Measurements from ENCODE around the gene MCM3AP.
"Not testable (repeated sequence)": the region's sequence is repeated elsewhere in the genome, so short reads cannot be mapped to it uniquely, and the experiment has no call there.

MCM3AP gene

GRCh38 chr21:46268371-46268770, 17.0 kb downstream of the MCM3AP start:
- DNase-seq = no peak

DNA sequence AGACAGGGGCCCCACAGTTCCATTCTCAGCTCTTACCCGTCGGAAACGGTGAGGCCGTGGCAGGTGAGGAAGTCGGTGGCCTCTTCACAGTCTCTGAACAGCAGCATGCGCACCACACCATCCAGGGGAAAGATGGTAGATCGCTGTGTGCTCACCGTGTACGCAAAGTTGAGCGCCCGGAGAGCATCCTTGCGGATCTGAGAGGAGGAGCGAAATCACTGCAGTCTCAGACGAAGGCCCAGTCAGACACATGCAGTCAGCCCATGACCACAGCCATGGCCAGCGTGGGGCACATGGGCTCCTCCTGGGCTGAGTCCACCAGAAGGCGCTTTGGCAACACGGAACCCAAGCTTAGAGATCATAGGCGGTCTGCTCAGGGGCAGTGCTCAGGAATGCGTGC, 18.5 kb downstream of the MCM3AP start:
- no peak for DNase-seq

DNA sequence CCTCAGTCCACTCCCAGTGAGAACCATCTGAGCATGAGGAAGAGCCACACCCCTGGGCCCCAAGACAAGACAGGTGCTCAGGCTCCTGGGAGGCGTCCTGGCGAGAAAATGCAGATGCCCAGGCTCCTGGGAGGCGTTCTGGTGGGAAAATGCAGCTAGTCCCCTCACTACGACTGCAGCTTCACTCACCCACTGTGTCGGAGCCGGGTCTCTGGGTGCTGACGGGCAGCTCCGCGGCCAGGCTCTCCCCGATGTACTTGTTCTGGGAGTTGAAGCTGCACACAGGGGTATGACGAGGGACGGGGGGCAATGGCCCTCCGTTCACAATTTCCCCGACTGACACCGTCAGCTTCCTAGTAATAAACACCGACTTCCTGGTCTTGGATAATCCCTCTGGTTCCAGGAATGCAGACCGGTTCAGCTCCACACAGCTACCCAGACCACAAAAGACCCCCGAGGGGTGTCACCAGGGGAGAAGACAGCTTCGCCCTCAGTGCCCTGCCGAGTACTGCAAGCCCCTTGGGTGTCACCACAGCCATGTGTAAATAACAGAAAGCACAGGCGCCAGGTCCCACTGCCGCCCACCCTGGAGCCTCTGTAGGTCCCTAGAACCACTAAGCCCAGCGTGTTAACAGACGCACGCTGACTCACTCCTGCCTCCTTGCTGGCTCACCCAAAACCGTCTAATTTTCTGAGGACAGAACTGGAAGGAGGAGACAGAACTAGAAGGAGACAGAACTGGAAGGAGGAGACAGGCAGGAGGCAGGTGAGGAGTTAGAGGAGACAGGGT, 19.5 kb downstream of the MCM3AP start:
- DNase-seq = no peak

DNA sequence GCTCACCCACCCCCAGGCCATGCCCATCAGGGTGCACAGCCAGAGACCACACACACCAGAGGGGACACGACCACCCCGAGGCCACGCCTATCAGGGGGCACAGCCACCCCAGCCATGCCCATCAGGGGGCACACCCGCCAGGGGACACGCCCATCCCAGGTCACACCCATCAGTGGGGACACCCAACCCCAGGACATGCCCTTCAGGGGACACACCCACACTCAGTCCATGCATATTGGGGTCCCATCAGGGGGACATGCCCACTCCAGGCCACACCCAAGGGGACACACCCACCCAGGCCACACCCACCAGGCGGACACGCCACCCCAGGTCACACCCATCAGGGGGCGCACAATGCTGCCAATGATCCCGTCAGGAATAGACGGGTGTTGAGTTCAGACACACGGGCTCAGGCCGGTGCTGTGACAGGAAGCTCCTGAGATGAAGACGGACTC, 20.7 kb downstream of the MCM3AP start:
- no peak for DNase-seq

DNA sequence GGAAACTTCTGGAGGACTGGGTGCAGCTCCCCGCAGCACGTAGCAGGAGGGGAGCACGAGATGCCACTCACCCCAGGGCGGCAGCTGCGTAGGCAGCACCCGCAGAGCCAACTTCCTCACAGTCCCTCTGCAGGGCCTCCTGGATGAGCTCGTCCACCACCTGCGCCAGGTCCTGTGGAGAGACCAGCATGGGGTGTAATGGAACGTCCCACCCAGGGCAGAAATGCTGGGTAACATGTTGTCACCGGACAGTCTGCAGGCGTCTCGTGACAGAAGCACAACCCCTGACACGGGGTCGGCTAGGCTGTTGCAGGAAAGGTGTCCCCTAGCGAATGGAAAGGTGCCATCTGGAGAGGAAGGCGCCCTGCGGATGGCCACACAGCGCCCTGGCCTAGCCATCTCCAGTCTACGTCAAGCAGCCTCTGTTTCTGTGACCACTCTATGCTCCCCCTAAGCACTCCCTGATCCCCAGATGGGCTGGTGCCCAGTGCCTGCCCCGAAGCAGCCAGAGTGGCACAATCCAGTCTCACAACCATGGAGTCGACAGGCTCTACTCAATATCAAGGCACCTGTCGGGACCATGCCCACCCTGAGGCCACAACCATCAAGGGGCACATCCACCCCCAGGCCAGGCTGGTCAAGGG, 21.2 kb downstream of the MCM3AP start:
- DNase-seq = no peak

GRCh38 chr21:46256501-46256994, 28.9 kb downstream of the MCM3AP start:
- DNase-seq = no peak

- no peak for DNase-seq
Observed at GRCh38 chr21:46255758-46256337, 29.6 kb downstream of the MCM3AP start.

DNA sequence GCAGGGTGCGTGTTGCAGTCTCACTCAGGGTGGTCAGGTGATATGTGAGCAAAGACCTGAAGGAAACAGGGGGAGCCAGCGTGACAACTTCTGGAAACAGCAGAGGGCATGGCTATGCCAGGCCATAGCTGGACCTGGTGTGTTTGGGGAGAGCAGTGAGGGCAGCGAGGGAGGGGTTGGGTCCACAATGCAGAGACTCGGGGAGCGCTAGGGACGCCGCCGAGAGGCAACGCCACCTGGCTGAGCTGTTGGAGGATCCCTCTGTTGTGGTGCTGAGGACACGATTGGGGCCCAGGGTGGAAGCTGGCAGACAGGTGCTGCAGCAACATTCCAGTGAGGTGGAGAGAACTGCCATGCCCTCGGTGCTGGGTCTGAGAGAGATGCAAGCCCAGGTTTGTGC, 30.2 kb downstream of the MCM3AP start:
- DNase-seq = no peak

DNA sequence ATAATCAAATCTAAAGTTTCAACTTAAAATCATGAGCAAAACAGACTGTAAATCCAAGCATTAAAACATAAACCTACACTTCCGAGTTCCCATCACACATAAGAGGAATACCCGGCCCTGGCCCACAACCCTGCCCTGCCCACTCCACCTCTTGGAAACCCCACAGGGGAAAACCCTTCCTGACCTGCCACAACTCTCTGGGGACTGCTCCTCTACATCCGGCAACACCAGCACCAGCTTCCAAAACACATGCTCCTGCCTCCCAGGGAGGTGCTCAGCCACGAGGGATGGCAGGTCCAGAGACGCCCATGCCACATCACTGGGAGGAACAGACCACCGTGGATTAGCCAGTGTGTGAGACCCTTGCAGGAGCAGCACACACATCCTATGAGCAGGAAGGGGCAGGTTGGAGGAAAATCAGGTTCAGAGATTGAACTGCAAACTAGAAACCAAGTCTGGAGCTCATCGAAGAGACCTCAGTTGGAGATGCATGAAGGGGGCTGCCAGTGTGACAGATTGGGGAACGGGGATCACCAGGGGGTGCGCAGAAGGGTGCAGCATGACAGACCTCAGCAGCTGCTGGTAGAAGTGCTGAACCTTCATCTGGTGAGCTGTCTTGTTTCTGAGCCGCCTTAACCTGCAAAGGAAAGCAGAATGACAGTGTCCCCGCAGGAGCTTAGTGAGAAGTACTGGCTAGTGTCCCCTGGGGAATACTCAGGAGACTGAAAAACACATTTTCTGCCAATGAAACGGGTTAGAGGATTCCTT, 31.0 kb downstream of the MCM3AP start:
- no peak for DNase-seq

DNA sequence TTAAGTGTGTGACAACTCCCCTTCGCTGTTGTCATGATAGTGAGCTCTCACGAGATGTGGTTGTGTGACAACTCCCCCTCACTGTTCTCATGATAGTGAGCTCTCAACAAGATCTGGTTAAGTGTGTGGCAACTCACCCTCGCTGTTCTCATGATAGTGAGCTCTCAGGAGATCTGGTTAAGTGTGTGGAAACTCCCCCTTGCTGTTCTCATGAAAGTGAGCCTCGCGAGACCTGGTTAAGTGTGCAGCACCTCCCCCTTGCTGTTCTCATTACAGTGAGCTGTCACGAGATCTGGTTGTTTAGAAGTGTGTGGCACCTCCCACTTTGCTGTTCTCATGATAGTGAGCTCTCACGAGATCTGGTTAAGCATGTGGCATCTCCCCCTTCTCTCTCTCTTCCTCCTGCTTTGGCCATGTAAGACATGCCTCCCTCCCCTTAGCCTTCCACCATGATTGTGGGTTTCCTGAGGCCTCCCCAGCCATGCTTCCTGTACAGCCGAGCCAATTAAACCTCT, 31.7 kb downstream of the MCM3AP start:
- peak; percentile 66 for DNase-seq

- DNase-seq = no peak
Observed at GRCh38 chr21:46252840-46253239, 32.6 kb downstream of the MCM3AP start.

GRCh38 chr21:46250146-46250725, 35.2 kb downstream of the MCM3AP start:
- DNase-seq = no peak

DNA sequence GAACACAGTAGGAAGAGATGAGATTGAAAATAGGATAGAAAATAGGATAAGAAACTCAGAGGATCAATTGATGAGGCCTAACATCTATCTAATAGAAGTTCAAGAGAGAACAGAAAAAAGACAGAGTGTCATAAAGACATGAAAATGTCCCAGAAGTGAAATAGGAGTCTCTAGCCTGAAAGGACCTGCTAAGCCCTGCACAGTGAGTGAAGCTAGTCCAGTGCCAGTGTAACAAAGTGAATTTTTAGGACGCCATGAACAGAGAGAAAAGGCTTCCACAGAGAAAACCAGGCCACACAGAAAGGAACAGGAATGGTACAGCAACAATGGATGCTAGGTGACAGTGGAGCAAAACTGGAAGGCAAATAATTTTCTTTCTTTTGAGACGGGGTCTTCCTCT, 36.6 kb downstream of the MCM3AP start:
- no peak for DNase-seq

DNA sequence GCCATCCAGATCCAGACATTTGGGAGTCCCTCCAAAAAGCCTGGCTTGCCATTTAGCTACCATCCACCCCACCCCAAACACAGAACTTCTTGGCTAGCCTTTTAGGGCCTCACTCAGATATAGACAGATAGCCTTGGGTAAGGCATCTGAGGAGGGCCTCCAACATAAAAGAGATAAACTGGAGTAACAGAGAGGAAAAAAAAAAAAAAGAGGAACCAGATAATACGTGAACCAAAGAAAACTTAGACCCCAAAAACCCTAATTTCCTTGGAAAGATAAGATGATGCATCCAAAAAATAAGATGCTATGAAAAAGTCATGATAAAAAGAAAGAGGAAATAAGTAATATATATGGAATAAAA, 37.0 kb downstream of the MCM3AP start:
- DNase-seq = no peak

DNA sequence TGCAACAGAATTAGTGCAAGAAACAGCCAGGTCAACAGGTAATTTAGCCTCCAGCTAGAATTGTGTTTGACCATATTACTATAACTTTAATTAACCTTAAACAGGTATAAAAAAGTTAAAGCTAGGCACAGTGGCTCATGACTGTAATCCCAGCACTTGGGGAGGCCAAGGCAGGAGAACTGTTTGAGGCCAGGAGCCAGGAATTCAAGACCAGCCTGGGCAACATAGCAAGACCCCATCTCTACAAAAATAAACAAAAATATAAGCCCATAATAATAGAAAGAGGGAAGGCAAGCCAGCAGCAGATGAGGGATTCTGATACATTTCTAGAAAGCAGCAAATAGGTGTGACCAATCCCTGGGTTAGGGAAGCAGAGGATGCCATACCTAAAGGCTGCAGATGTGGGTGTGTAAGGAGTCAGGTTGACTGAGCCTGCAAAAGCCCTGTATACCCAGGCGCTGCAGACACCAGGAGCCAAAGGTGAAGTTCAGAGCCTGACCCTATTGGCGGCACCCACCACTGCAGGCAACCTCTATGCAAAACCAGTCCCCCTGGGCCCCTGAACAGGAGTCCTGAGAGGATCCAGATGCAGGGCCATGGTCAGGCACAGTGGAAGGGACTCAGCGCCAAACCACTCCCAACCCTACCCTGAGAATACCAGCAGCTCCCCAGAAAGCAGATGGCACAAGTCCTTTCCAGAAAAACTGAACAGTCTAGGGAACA, 37.6 kb downstream of the MCM3AP start:
- DNase-seq = no peak

GRCh38 chr21:46246345-46246744, 39.1 kb downstream of the MCM3AP start:
- DNase-seq = no peak

- no peak for DNase-seq
Observed at GRCh38 chr21:46245213-46245915, 40.0 kb downstream of the MCM3AP start.

- DNase-seq = no peak
Observed at GRCh38 chr21:46244602-46245001, 40.8 kb downstream of the MCM3AP start.

DNA sequence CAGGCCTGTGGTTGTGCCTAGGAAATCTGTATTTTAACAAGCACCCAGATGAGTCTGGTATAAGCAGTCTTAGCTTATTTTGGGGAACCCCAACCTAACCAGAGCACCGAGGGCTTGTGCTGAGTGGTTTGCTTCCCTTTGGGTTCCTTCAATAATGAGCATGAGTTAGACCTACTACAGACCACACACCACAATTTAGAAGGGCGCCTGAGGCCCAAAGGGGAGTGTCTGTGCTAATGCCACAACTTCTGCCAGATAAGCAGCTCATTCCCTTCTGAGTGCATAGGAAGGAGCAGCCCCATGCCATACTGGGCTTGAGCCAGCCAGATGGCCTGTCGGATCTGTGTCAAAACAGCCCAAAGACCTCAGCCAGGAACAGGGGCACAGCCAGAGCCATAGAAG, 41.5 kb downstream of the MCM3AP start:
- DNase-seq = no peak

DNA sequence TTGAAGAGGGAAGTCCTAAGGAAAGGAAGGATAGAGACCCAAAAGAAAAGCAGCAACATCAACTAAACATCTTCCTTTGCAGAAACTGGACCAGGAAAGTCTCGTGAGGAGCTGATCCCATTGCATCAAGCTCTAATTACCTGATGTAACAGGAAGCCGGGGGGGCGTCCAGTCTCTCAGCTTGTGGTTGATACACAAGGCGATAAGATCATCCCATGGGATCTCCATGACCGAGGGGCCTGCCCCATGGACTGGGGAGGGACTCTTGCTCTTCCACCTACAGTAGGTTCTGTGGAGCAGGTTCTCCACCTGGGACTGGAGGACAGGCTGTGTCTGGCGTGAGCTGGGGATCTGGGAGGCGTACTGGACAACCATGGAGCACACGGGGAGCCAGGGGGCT, 42.1 kb downstream of the MCM3AP start:
- DNase-seq = no peak

- not testable (repeated sequence) for DNase-seq
Observed at GRCh38 chr21:46241577-46241976, 43.8 kb downstream of the MCM3AP start.
